ENCODE measurements around the gene MTO1.

DNA sequence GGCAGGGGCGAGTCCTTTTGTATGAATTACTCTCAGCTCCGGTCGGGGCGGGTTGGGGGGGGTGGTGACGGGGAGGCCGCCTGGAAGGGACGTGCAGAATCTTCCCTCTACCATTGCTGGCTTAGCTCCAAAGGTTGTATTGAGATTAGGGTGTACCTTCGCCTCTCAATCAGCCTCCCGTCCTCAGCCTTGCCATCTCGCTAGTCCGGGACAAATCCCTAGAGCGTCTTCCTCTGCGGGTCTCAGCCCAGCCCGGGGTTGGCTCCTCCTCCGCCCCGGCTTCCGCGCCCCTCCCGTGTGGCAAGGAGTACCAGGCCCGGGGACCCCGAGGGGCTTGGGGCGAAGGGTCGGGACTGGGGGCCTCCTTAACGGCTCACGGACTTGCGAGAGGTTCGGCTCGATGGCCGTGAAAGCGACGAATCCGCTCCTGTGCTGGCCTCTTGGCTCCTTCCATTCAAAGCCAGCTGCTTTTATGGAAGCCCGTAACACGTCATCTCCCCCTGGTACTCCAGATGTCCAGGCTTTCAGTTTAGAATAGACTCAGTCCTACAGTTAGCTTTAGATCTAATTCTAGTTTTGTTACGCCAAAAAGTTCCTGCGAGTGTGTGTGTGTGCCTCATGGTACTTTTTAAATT is 59.9 kb downstream of the MTO1 start:
- TF ChIP-seq CTCF (conservative IDR thresholded peaks at IDR 0.05; ENCODE audit: low read depth, low read length) (no peak), MAZ (IDR thresholded peaks at IDR 0.05; ENCODE audit: borderline replicate concordance, low read depth, low read length) (no peak; the same call in 1 of the 2 replicates), MAFK (IDR thresholded peaks at IDR 0.05; ENCODE audit: low read depth, low read length) (no peak), POLR2A (IDR thresholded peaks at IDR 0.05; ENCODE audit: low read depth, low read length) (peak; percentile 56), RAD21 (IDR thresholded peaks at IDR 0.05; ENCODE audit: low read length) (no peak), BHLHE40 (IDR thresholded peaks at IDR 0.05; ENCODE audit: low read depth, low read length) (no peak), RCOR1 (IDR thresholded peaks at IDR 0.05; ENCODE audit: insufficient replicate concordance, low read length) (no peak), USF2 (IDR thresholded peaks at IDR 0.05; ENCODE audit: low read depth, low read length) (no peak), MXI1 (IDR thresholded peaks at IDR 0.05; ENCODE audit: borderline replicate concordance, low read depth, low read length) (no peak), ELK1 (IDR thresholded peaks at IDR 0.05; ENCODE audit: borderline replicate concordance, low read depth, low read length) (no peak), CHD1 (IDR thresholded peaks at IDR 0.05; ENCODE audit: low read depth, low read length) (no peak), FOS (IDR thresholded peaks at IDR 0.05; ENCODE audit: low read depth, low read length) (no peak)

All from IMR-90 (cell line).